OCI-LY3 (cell line): ENCODE measurements around the gene RNF40.

Source experiments
- H2AFZ ChIP-seq: fragments of 200-600, 300-600 bp; shearing (Covaris generic); 2 replicates; pipeline ENCODE4 v1.6.0; 2014; ENCODE audit warnings: antibody characterized with exemption, low read depth, low read length
- H3K27ac ChIP-seq: fragments of 200-600, 300-600 bp; sonication (generic); 2 replicates; pipeline ENCODE4 v1.5.1; 2014; ENCODE audit warnings: mild to moderate bottlenecking, low read length, moderate library complexity, mixed read lengths
- H3K27me3 ChIP-seq: fragments of 200-600, 300-600 bp; sonication (generic); 2 replicates; pipeline ENCODE4 v1.6.1; 2014; ENCODE audit warnings: low read depth, low read length, mixed read lengths
- H3K36me3 ChIP-seq: fragments of 200-600, 300-600 bp; sonication (generic); replicated peaks from 2 replicates; pipeline ENCODE3; 2014; ENCODE audit warnings: low read depth, low read length, mixed read lengths
- H3K4me1 ChIP-seq: fragments of 300-600, 200-600 bp; sonication (generic); 2 replicates; pipeline ENCODE4 v1.6.1; 2014; ENCODE audit warnings: low read length, mixed read lengths
- H3K4me2 ChIP-seq: fragments of 200-600, 300-600 bp; sonication (generic); 2 replicates; pipeline ENCODE4 v1.6.1; 2014; ENCODE audit warnings: low read length, mixed read lengths
- H3K4me3 ChIP-seq: fragments of 300-600, 200-600 bp; sonication (generic); 2 replicates; pipeline ENCODE4 v1.5.1; 2014; ENCODE audit warnings: antibody characterized with exemption, mild to moderate bottlenecking, low read length, moderate library complexity
- H3K79me2 ChIP-seq: fragments of 300-600, 200-600 bp; shearing (Covaris generic); 2 replicates; pipeline ENCODE4 v1.6.1; 2014; ENCODE audit warnings: mild to moderate bottlenecking, low read length, mixed read lengths
- H3K9ac ChIP-seq: fragments of 300-600, 200-600 bp; shearing (Covaris generic); 2 replicates; pipeline ENCODE4 v1.6.0; 2014; ENCODE audit warnings: mild to moderate bottlenecking, low read length, moderate library complexity
- H3K9me3 ChIP-seq: fragments of 200-600, 300-600 bp; shearing (Covaris generic); 2 replicates; pipeline ENCODE4 v1.6.1; 2014; ENCODE audit warnings: low read length, mixed read lengths; ENCODE audit not compliant: insufficient read depth
- H4K20me1 ChIP-seq: fragments of 200-600, 300-600 bp; sonication (generic); 2 replicates; pipeline ENCODE4 v1.6.1; 2016; ENCODE audit warnings: low read length, mixed read lengths; ENCODE audit not compliant: insufficient read depth
- CTCF ChIP-seq: fragments of 200-600, 300-600 bp; sonication (generic); IDR thresholded peaks from 2 replicates; pipeline ENCODE4 v1.5.1; 2014; ENCODE audit warnings: antibody characterized with exemption, low read length, low read depth
- EZH2phosphoT487 ChIP-seq: fragments of 200-600 bp; shearing (Covaris generic); IDR thresholded peaks from 2 replicates; pipeline ENCODE4 v1.6.1; 2018; ENCODE audit warnings: antibody characterized with exemption, mixed run types, low read depth

RNF40 gene

DNA sequence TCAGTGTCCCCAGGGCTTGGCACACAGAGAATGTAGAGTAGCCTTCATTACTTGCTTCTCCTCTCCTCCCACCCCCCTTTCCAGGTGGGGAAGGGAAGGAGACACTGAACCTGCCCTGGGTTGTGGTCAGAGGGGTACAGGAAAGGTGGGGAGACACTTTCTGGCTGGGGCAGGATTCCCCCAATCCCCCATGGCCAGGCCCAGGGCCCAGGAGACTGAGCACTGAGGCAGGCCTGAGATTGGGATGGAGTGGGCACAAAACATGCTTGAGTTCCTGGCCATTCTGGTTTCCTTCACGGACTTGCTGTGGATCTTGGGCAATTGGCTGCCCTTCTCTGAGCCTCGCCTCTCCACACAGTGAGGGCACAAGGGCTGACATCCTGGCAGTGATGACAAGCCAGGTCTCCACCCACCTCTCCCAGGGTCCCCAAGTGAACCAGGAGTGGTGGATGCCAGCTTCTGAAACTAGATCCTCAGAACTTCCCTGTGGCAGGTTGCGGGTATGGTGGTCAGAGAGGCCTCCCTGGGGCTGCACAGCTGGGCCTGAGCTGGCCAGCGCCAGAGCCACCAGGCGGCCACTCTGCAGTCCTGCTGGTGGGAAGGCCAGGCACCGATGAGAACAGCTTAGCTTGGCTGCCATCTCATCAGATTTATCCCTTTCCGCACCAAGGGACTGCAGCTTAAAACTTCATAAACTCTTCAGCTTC lies 15.6 kb downstream of the RNF40 start:
- no peak overlapping the region for H3K27ac ChIP-seq
- no peaks in the 10 kb centered on the region for H3K4me1 ChIP-seq
- no peaks in the 10 kb centered on the region for H3K27me3 ChIP-seq
- H3K4me3 ChIP-seq, result no peak overlapping the region
- TF ChIP-seq EZH2phosphoT487 (no peak), CTCF (no peak)
- H3K36me3 ChIP-seq, result peaks cover 15% of the 10 kb centered on the region
- H3K9ac ChIP-seq, result no peak overlapping the region
- no peaks in the 10 kb centered on the region for H3K79me2 ChIP-seq
- H2AFZ ChIP-seq, result no peak overlapping the region
- no peak overlapping the region for H3K4me2 ChIP-seq
- H4K20me1 ChIP-seq, result no peaks in the 10 kb centered on the region
- no peaks in the 10 kb centered on the region for H3K9me3 ChIP-seq

- no peak overlapping the region for H3K4me3 ChIP-seq
- no peak overlapping the region for H2AFZ ChIP-seq
- no peak overlapping the region for H3K4me2 ChIP-seq
- no peaks in the 10 kb centered on the region for H3K9me3 ChIP-seq
- no peak overlapping the region for H3K27ac ChIP-seq
- no peaks in the 10 kb centered on the region for H3K27me3 ChIP-seq
- H3K79me2 ChIP-seq, result no peaks in the 10 kb centered on the region
- H4K20me1 ChIP-seq, result no peaks in the 10 kb centered on the region
- no peak overlapping the region for H3K9ac ChIP-seq
- TF ChIP-seq CTCF, result no peak
- no peak for TF ChIP-seq EZH2phosphoT487
- H3K36me3 ChIP-seq, result peaks cover 7% of the 10 kb centered on the region
- H3K4me1 ChIP-seq, result no peaks in the 10 kb centered on the region
Measured at GRCh38 chr16:30778549-30779244, 16.6 kb downstream of the RNF40 start.

- no peak overlapping the region for H2AFZ ChIP-seq
- no peak overlapping the region for H3K4me3 ChIP-seq
- no peaks in the 10 kb centered on the region for H3K79me2 ChIP-seq
- peaks cover 7% of the 10 kb centered on the region for H3K36me3 ChIP-seq
- no peaks in the 10 kb centered on the region for H3K4me1 ChIP-seq
- no peaks in the 10 kb centered on the region for H3K27me3 ChIP-seq
- H3K9ac ChIP-seq, result no peak overlapping the region
- H3K4me2 ChIP-seq, result no peak overlapping the region
- H4K20me1 ChIP-seq, result no peaks in the 10 kb centered on the region
- TF ChIP-seq EZH2phosphoT487, result no peak
- H3K27ac ChIP-seq, result no peak overlapping the region
- no peaks in the 10 kb centered on the region for H3K9me3 ChIP-seq
Measured at GRCh38 chr16:30779596-30779995, 17.5 kb downstream of the RNF40 start.

GRCh38 chr16:30780021-30780420 lies 17.9 kb downstream of the RNF40 start:
- Histone ChIP-seq H3K27ac (no peak overlapping the region), H3K36me3 (peaks cover 3% of the 10 kb centered on the region), H3K4me3 (no peak overlapping the region), H2AFZ (no peak overlapping the region), H4K20me1 (no peaks in the 10 kb centered on the region), H3K4me2 (no peak overlapping the region), H3K9ac (no peak overlapping the region), H3K27me3 (no peaks in the 10 kb centered on the region), H3K9me3 (no peaks in the 10 kb centered on the region), H3K79me2 (no peaks in the 10 kb centered on the region), H3K4me1 (no peaks in the 10 kb centered on the region)
- TF ChIP-seq EZH2phosphoT487, result no peak
- no peak for TF ChIP-seq CTCF
